ENCODE results near the gene NEURL3.

Gene NEURL3

DNA sequence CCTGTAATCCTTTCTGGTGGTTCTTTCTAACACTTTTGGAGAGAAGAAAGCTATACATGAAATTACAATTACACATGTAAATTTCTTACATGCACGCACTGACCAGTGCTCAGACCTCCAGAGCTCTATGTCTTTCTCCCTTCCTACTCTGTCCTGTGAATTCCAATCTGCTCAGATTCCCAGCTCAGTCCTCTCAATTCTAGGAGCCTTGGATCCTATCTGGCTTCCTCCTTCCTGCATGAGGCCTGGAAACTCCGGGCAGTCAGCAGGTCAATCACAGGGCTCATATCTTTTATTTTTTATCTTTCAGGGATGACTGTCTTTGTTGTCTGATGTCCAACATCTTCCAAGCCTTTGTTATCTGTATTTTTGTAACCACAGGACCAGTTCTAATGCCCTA, 56.0 kb downstream of the NEURL3 start:
- Histone ChIP-seq H2AFZ (ENCODE audit: insufficient read depth, low read length, poor library complexity) (no peak overlapping the region), H2BK12ac (ENCODE audit: low read length) (no peak overlapping the region), H3K4me1 (ENCODE audit: control insufficient read depth in 1 of 2, insufficient read depth in 2 of 2, low read length in 2 of 2) (peaks cover 0 to 2% of the 10 kb centered on the region in 2 experiments), H2BK120ac (ENCODE audit: insufficient read depth, low read length, poor library complexity) (no peak overlapping the region), H3K18ac (ENCODE audit: low read length) (no peak overlapping the region), H3K4me3 (ENCODE audit: low read depth, low read length) (no peak overlapping the region), H3K79me1 (ENCODE audit: low read length) (no peaks in the 10 kb centered on the region), H3K9ac (ENCODE audit: low read length) (no peak overlapping the region), H4K8ac (ENCODE audit: low read depth, low read length) (no peak overlapping the region), H3K4me2 (ENCODE audit: low read length) (no peak overlapping the region), H3K14ac (ENCODE audit: low read length) (no peak overlapping the region), H2BK5ac (ENCODE audit: low read depth, low read length, poor library complexity) (no peak overlapping the region), H3K27me3 (ENCODE audit: insufficient read depth, low read length) (no peaks in the 10 kb centered on the region), H4K91ac (ENCODE audit: low read depth, low read length) (no peak overlapping the region), H3K36me3 (ENCODE audit: control insufficient read depth in 1 of 2, insufficient read depth in 2 of 2, low read length in 2 of 2) (no peaks in the 10 kb centered on the region), H3K4ac (ENCODE audit: low read depth, low read length) (no peak overlapping the region), H4K12ac (ENCODE audit: low read depth, low read length) (no peak overlapping the region), H3K79me2 (ENCODE audit: control insufficient read depth, insufficient read depth, low read length, poor library complexity) (no peaks in the 10 kb centered on the region), H3K27ac (ENCODE audit: low read depth, low read length) (peak overlapping the region; percentile 54), H3K23ac (ENCODE audit: low read length) (no peak overlapping the region), H3K9me3 (ENCODE audit: insufficient read depth, low read depth, low read length) (peaks cover 1% of the 10 kb centered on the region), H2AK5ac (ENCODE audit: low read length) (no peak overlapping the region)
- no peak for DNase-seq
- no CpG with 5 or more reads among the region's 2 CpGs for WGBS (ENCODE audit: extremely low coverage, insufficient coverage, insufficient read length)

DNA sequence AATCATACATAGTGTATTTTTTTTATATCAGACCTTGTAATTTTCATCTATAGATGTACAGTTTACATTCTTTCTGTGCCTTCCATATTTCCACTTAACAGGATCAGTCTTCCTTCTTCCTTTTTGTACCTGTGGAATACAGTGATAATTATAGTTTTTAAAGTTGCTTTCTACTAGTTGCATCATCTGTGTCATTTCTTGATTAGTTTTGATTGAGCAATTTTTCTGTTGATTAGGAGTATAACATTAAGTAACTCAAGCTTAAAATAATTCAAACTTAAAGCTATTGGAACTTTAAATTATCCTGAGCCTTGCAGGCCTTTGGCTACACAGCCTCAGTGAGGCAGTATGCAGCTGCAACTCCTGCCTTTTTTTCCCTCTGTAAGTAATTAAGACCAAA, 57.4 kb downstream of the NEURL3 start:
- peak overlapping the region; percentile 4 for H2BK120ac ChIP-seq (ENCODE audit: insufficient read depth, low read length, poor library complexity)
- no peak overlapping the region for H3K4me2 ChIP-seq (ENCODE audit: low read length)
- H3K14ac ChIP-seq (ENCODE audit: low read length), result no peak overlapping the region
- H3K18ac ChIP-seq (ENCODE audit: low read length), result no peak overlapping the region
- H3K4ac ChIP-seq (ENCODE audit: low read depth, low read length), result no peak overlapping the region
- no peak overlapping the region for H3K4me3 ChIP-seq (ENCODE audit: low read depth, low read length)
- no peak overlapping the region for H4K12ac ChIP-seq (ENCODE audit: low read depth, low read length)
- no peak overlapping the region for H2AFZ ChIP-seq (ENCODE audit: insufficient read depth, low read length, poor library complexity)
- H4K91ac ChIP-seq (ENCODE audit: low read depth, low read length), result no peak overlapping the region
- no peak overlapping the region for H3K9ac ChIP-seq (ENCODE audit: low read length)
- H3K27me3 ChIP-seq (ENCODE audit: insufficient read depth, low read length), result no peaks in the 10 kb centered on the region
- H3K36me3 ChIP-seq (ENCODE audit: control insufficient read depth in 1 of 2, insufficient read depth in 2 of 2, low read length in 2 of 2), result no peaks in the 10 kb centered on the region
- H3K79me1 ChIP-seq (ENCODE audit: low read length), result no peaks in the 10 kb centered on the region
- DNase-seq, result no peak
- no peak overlapping the region for H2AK5ac ChIP-seq (ENCODE audit: low read length)
- no peaks in the 10 kb centered on the region for H3K79me2 ChIP-seq (ENCODE audit: control insufficient read depth, insufficient read depth, low read length, poor library complexity)
- no peak overlapping the region for H2BK12ac ChIP-seq (ENCODE audit: low read length)
- peaks cover 1% of the 10 kb centered on the region for H3K9me3 ChIP-seq (ENCODE audit: insufficient read depth, low read depth, low read length)
- H4K8ac ChIP-seq (ENCODE audit: low read depth, low read length), result no peak overlapping the region
- no peak overlapping the region for H3K23ac ChIP-seq (ENCODE audit: low read length)
- no peak overlapping the region for H2BK5ac ChIP-seq (ENCODE audit: low read depth, low read length, poor library complexity)
- no peak overlapping the region for H3K27ac ChIP-seq (ENCODE audit: low read depth, low read length)
- peaks cover 0 to 2% of the 10 kb centered on the region in 2 experiments for H3K4me1 ChIP-seq (ENCODE audit: control insufficient read depth in 1 of 2, insufficient read depth in 2 of 2, low read length in 2 of 2)
